ENCODE data around the gene U2AF2.

DNA sequence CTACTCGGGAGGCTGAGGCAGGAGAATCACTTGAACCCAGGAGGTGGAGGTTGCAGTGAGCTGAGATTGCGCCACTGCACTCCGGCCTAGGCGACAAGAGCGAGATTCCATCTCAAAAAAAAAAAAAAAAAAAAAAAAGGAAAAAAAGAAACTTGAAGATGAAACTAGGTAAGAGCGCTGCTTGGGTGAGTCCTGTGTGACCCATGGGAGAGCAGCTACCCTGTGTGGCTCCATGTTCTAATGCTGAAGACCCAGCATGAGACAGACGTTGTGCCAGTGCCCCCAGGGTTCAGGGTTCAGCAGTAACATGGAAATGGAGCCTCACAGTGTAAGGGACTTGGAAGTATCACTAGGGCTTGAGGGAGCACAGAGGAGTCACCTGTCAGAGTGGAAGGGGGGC is 36.4 kb upstream of the U2AF2 start:
- TF ChIP-seq POLR2A (IDR thresholded peaks at IDR 0.05) = no peak
- TF ChIP-seq, protein P1, sequence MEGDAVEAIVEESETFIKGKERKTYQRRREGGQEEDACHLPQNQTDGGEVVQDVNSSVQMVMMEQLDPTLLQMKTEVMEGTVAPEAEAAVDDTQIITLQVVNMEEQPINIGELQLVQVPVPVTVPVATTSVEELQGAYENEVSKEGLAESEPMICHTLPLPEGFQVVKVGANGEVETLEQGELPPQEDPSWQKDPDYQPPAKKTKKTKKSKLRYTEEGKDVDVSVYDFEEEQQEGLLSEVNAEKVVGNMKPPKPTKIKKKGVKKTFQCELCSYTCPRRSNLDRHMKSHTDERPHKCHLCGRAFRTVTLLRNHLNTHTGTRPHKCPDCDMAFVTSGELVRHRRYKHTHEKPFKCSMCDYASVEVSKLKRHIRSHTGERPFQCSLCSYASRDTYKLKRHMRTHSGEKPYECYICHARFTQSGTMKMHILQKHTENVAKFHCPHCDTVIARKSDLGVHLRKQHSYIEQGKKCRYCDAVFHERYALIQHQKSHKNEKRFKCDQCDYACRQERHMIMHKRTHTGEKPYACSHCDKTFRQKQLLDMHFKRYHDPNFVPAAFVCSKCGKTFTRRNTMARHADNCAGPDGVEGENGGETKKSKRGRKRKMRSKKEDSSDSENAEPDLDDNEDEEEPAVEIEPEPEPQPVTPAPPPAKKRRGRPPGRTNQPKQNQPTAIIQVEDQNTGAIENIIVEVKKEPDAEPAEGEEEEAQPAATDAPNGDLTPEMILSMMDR (IDR thresholded peaks at IDR 0.05) = no peak
